ENCODE data around the gene EFNA1. TPM values are rescaled to one million over a fixed set of nuclear protein-coding genes. Genes with fewer than 3 reads are reported as not detected.
A peak's percentile ranks its signal among the peaks of the same experiment; 100 is the strongest.

Gene EFNA1
- total and polyA plus RNA-seq, 4 donors, result 58.6 to 236 (median 179) TPM

GRCh38 chr1:155126556-155127104, 1.0 kb upstream of the EFNA1 start:
- 2% methylated on average over 32 of the region's 32 CpGs for WGBS
- peak overlapping the region; percentile 99 to 100 for H3K27ac ChIP-seq (ENCODE audit: low read depth in 1 of 2, low read length in 2 of 2)
- H3K9me3 ChIP-seq (ENCODE audit: control insufficient read depth in 4 of 4, low read length in 3 of 4), result no peaks in the 10 kb centered on the region
- peak overlapping the region; percentile 90 to 93 for H3K9ac ChIP-seq (ENCODE audit: low read depth in 1 of 2, low read length in 2 of 2)
- H3K4me1 ChIP-seq (ENCODE audit: control insufficient read depth in 4 of 4, insufficient read depth in 4 of 4, low read length in 3 of 4), result peaks cover 3 to 31% (median 18%) of the 10 kb centered on the region in 4 donors
- peaks cover 0 to 10% (median 9%) of the 10 kb centered on the region in 4 donors for H3K36me3 ChIP-seq (ENCODE audit: control insufficient read depth in 4 of 4, insufficient read depth in 3 of 4, low read depth in 1 of 4, low read length in 3 of 4)
- TF ChIP-seq REST (IDR thresholded peaks at IDR 0.05) (peak; percentile 5), TAF1 (conservative IDR thresholded peaks at IDR 0.05) (no peak)
- no peak for DNase-seq (ENCODE audit: low spot score)
- peak overlapping the region; percentile 62 to 93 (median 84) for H3K4me3 ChIP-seq (ENCODE audit: low read depth in 1 of 3, low read length in 3 of 3)
- no peaks in the 10 kb centered on the region for H3K27me3 ChIP-seq (ENCODE audit: control insufficient read depth in 4 of 4, insufficient read depth in 4 of 4, low read length in 3 of 4)

- no peaks in the 10 kb centered on the region for H3K9me3 ChIP-seq (ENCODE audit: control insufficient read depth in 4 of 4, low read length in 3 of 4)
- H3K27ac ChIP-seq (ENCODE audit: low read depth in 1 of 2, low read length in 2 of 2), result peak overlapping the region; percentile 99 to 100
- no peaks in the 10 kb centered on the region for H3K27me3 ChIP-seq (ENCODE audit: control insufficient read depth in 4 of 4, insufficient read depth in 4 of 4, low read length in 3 of 4)
- peak in 1 of 2 donors; percentile 16 for TF ChIP-seq RAD21 (IDR thresholded peaks at IDR 0.05)
- peak in 1 of 2 donors; percentile 23 for TF ChIP-seq JUND (IDR thresholded peaks at IDR 0.05)
- no peak for TF ChIP-seq FOXA1 (IDR thresholded peaks at IDR 0.05)
- no peak for TF ChIP-seq GABPA (IDR thresholded peaks at IDR 0.05 in 1 of 2, conservative IDR thresholded peaks at IDR 0.05 in 1 of 2)
- peak; percentile 1 for TF ChIP-seq YY1 (IDR thresholded peaks at IDR 0.05)
- TF ChIP-seq EGR1 (IDR thresholded peaks at IDR 0.05; ENCODE audit: low read depth in 2 of 2), result no peak
- peaks cover under 1 to 13% (median 12%) of the 10 kb centered on the region in 4 donors for H3K36me3 ChIP-seq (ENCODE audit: control insufficient read depth in 4 of 4, insufficient read depth in 3 of 4, low read depth in 1 of 4, low read length in 3 of 4)
- H3K9ac ChIP-seq (ENCODE audit: low read depth in 1 of 2, low read length in 2 of 2), result peak overlapping the region; percentile 99 to 100
- 2% methylated on average over 17 of the region's 17 CpGs for WGBS
- H3K4me1 ChIP-seq (ENCODE audit: control insufficient read depth in 4 of 4, insufficient read depth in 4 of 4, low read length in 3 of 4), result peaks cover 3 to 42% (median 24%) of the 10 kb centered on the region in 4 donors
- no peak for DNase-seq (ENCODE audit: low spot score)
- peak overlapping the region; percentile 62 to 99 (median 93) for H3K4me3 ChIP-seq (ENCODE audit: low read depth in 1 of 3, low read length in 3 of 3)
Observed at GRCh38 chr1:155127967-155128754, 485 bp downstream of the EFNA1 start.

GRCh38 chr1:155128755-155129473, 1.2 kb downstream of the EFNA1 start:
- no peaks in the 10 kb centered on the region for H3K9me3 ChIP-seq (ENCODE audit: control insufficient read depth in 4 of 4, low read length in 3 of 4)
- peak overlapping the region; percentile 99 to 100 for H3K27ac ChIP-seq (ENCODE audit: low read depth in 1 of 2, low read length in 2 of 2)
- H3K4me3 ChIP-seq (ENCODE audit: low read depth in 1 of 3, low read length in 3 of 3), result peak overlapping the region; percentile 62 to 99 (median 93)
- WGBS, result 3% methylated on average over 14 of the region's 14 CpGs
- H3K36me3 ChIP-seq (ENCODE audit: control insufficient read depth in 4 of 4, insufficient read depth in 3 of 4, low read depth in 1 of 4, low read length in 3 of 4), result peaks cover 8 to 19% (median 16%) of the 10 kb centered on the region in 4 donors
- DNase-seq (ENCODE audit: low spot score), result no peak
- peaks cover 3 to 46% (median 32%) of the 10 kb centered on the region in 4 donors for H3K4me1 ChIP-seq (ENCODE audit: control insufficient read depth in 4 of 4, insufficient read depth in 4 of 4, low read length in 3 of 4)
- no peaks in the 10 kb centered on the region for H3K27me3 ChIP-seq (ENCODE audit: control insufficient read depth in 4 of 4, insufficient read depth in 4 of 4, low read length in 3 of 4)
- H3K9ac ChIP-seq (ENCODE audit: low read depth in 1 of 2, low read length in 2 of 2), result peak overlapping the region; percentile 99 to 100
- no peak for TF ChIP-seq JUND (IDR thresholded peaks at IDR 0.05)
- TF ChIP-seq HNF4G (IDR thresholded peaks at IDR 0.05), result peak; percentile 93
- TF ChIP-seq RAD21 (IDR thresholded peaks at IDR 0.05), result peak in 1 of 2 donors; percentile 45
- TF ChIP-seq YY1 (IDR thresholded peaks at IDR 0.05), result peak; percentile 28
- TF ChIP-seq GABPA (IDR thresholded peaks at IDR 0.05 in 1 of 2, conservative IDR thresholded peaks at IDR 0.05 in 1 of 2), result peak in 1 of 2 donors; percentile 36
- peak; percentile 92 to 98 for TF ChIP-seq RXRA (IDR thresholded peaks at IDR 0.05)
- TF ChIP-seq FOXA1 (IDR thresholded peaks at IDR 0.05), result no peak
- TF ChIP-seq MAX (IDR thresholded peaks at IDR 0.05), result no peak
- no peak for TF ChIP-seq FOXA2 (IDR thresholded peaks at IDR 0.05)
- peak; percentile 33 for TF ChIP-seq TAF1 (conservative IDR thresholded peaks at IDR 0.05)
- no peak for TF ChIP-seq CTCF (IDR thresholded peaks at IDR 0.05; ENCODE audit: low read depth, low read length, missing input control)
- no peak for TF ChIP-seq ZBTB33 (IDR thresholded peaks at IDR 0.05)
- peak; percentile 10 to 39 for TF ChIP-seq EGR1 (IDR thresholded peaks at IDR 0.05; ENCODE audit: low read depth in 2 of 2)

Data from liver (tissue), 9 donors.